HL-60 (cell line): Measurements from ENCODE around the gene CEP68.
A peak's percentile ranks its signal among the peaks of the same experiment; 100 is the strongest.

Experiments
- DNase-seq, 2 experiments: peaks; one replicate each; pipeline ENCODE4 v3.0.0-alpha.2; 2010 to 2020; ENCODE audit warnings: low read depth in 1 of 2, low spot score in 1 of 2
- H3K27ac ChIP-seq: fragments of 250-450 bp; sonication (Bioruptor Pico); replicated peaks from 2 replicates; pipeline ENCODE4 v1.5.1; 2020; ENCODE audit warnings: mild to moderate bottlenecking, moderate library complexity
- H3K27me3 ChIP-seq: fragments of 250-450 bp; sonication (Bioruptor Pico); 2 replicates; pipeline ENCODE4 v1.5.1; 2021; ENCODE audit warnings: mild to moderate bottlenecking, moderate library complexity; ENCODE audit not compliant: insufficient read depth, poor library complexity, severe bottlenecking
- H3K4me3 ChIP-seq: replicated peaks from 2 replicates; pipeline ENCODE4 v1.5.1; 2011; ENCODE audit warnings: mild to moderate bottlenecking, control low read depth, low read length; ENCODE audit not compliant: insufficient read depth
- GABPA ChIP-seq: IDR thresholded peaks from 2 replicates; pipeline ENCODE4 v1.6.1; 2012; ENCODE audit warnings: low read depth
- POLR2AphosphoS5 ChIP-seq: IDR thresholded peaks from 2 replicates; pipeline ENCODE4 v1.6.1; 2012; ENCODE audit warnings: low read depth
- SPI1 ChIP-seq: IDR thresholded peaks from 2 replicates; pipeline ENCODE4 v1.6.1; 2012; ENCODE audit warnings: low read depth, mild to moderate bottlenecking, borderline replicate concordance
- TF ChIP-seq, protein P1 (sequence below): IDR thresholded peaks from one replicate; pipeline ENCODE4 v1.5.1; 2011; ENCODE audit warnings: low read length, control low read depth, inconsistent platforms; ENCODE audit not compliant: insufficient read depth
- TF ChIP-seq, protein P2 (sequence below): IDR thresholded peaks from 2 replicates; pipeline ENCODE4 v1.6.1; 2012; ENCODE audit warnings: low read depth; ENCODE audit not compliant: insufficient replicate concordance

The CEP68 gene

DNA sequence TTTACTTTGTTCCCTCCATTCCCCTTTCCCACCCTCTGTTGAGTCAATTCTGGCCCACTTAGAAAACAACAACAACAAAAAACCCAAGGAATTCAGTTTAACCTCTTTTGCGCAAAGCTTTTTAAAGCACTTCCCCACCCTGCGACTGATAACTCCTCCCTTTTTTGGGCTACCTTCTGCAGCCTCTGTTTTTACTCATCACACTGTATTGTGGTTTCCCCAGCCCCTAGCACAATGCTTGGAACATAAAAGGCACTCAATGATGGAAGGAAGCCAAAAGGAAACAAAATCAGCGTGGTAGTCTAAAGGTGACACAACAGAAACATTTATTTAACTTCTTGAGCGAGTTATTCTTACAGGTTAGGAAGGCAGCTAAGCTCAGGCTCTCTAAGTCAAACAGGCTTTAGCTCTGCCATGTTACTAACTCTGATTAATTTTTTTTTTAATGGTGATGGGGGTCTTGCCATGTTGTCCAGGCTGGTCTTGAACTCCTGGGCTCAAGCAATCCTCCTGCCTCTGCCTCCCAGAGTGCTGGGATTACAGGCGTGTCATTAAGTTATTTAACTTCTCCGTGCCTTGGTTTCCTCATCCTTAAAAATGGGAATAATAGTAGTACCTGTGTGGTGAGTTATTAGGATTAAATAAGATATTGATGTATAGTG lies 1.3 kb downstream of the CEP68 start:
- Histone ChIP-seq H3K4me3 (peak overlapping the region; percentile 48), H3K27me3 (no peaks in the 10 kb centered on the region), H3K27ac (0 out of 2 replicates have a peak overlapping the region, but pooled peaks have one; percentile 3)
- TF ChIP-seq SPI1 = peak; percentile 83
- TF ChIP-seq, protein P1, sequence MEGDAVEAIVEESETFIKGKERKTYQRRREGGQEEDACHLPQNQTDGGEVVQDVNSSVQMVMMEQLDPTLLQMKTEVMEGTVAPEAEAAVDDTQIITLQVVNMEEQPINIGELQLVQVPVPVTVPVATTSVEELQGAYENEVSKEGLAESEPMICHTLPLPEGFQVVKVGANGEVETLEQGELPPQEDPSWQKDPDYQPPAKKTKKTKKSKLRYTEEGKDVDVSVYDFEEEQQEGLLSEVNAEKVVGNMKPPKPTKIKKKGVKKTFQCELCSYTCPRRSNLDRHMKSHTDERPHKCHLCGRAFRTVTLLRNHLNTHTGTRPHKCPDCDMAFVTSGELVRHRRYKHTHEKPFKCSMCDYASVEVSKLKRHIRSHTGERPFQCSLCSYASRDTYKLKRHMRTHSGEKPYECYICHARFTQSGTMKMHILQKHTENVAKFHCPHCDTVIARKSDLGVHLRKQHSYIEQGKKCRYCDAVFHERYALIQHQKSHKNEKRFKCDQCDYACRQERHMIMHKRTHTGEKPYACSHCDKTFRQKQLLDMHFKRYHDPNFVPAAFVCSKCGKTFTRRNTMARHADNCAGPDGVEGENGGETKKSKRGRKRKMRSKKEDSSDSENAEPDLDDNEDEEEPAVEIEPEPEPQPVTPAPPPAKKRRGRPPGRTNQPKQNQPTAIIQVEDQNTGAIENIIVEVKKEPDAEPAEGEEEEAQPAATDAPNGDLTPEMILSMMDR = no peak
- peak in 1 of 2 experiments; percentile 75 for DNase-seq

DNA sequence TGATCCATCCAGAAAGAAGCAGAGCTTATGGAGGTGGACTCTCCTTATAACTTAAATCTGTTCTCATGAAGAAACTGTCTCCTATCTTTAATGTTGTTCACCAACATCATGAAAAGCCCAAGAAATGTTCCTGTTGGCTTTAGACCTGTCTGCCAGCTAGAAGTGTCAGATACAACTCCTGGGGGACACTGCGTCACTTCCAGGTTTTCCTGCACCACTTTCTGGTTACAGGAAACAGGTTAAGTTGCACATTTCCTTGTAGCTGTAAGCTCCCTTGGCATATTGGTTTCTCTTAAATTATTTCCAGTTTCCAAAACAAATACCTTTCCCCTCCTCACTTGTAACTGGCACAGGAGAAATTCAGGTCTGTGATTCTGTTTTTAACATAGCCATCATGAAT lies 2.9 kb downstream of the CEP68 start:
- no peak for DNase-seq
- Histone ChIP-seq H3K27ac (no peak overlapping the region), H3K27me3 (no peaks in the 10 kb centered on the region), H3K4me3 (no peak overlapping the region)
- TF ChIP-seq GABPA (no peak), POLR2AphosphoS5 (no peak)

DNA sequence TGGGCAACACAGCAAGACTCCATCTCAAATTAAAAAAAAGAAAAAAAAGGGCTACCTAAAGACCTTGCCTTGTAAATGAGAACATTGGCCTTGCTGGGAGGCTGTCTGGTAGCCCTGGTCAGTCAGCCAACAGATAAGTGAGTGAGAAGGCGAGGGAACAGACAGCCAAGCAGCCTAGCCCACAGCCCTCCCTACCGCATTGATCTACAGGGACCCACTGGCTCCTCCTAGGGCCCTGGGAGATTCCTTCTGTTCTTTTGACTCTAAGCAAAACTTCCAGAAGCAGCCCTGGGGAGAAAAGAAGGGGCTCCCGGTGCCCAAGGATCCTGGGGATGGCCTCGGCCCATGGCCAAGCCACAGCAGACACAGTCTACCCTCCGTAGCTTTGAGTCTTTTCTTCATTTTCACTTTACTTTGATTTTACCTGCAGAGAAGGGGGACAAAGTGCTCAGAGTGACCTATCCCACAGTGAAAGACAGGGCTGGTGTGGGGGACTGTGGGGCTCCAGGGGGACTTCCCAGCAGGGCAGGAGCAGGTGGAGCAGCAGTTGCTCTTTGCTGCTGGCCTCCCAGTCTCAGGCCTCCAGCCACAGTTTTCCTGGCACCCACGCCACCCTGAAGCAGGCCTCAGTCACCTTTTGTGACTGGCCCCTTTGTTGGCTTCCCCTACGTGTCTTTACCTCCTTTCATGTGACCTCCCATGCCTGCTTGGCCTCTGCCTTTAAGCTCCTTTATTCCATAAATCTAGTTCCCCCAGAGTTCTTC lies 5.1 kb downstream of the CEP68 start:
- no peaks in the 10 kb centered on the region for H3K27me3 ChIP-seq
- TF ChIP-seq, protein P1 = no peak
- TF ChIP-seq SPI1 (no peak), POLR2AphosphoS5 (no peak), GABPA (no peak)
- TF ChIP-seq, protein P2, sequence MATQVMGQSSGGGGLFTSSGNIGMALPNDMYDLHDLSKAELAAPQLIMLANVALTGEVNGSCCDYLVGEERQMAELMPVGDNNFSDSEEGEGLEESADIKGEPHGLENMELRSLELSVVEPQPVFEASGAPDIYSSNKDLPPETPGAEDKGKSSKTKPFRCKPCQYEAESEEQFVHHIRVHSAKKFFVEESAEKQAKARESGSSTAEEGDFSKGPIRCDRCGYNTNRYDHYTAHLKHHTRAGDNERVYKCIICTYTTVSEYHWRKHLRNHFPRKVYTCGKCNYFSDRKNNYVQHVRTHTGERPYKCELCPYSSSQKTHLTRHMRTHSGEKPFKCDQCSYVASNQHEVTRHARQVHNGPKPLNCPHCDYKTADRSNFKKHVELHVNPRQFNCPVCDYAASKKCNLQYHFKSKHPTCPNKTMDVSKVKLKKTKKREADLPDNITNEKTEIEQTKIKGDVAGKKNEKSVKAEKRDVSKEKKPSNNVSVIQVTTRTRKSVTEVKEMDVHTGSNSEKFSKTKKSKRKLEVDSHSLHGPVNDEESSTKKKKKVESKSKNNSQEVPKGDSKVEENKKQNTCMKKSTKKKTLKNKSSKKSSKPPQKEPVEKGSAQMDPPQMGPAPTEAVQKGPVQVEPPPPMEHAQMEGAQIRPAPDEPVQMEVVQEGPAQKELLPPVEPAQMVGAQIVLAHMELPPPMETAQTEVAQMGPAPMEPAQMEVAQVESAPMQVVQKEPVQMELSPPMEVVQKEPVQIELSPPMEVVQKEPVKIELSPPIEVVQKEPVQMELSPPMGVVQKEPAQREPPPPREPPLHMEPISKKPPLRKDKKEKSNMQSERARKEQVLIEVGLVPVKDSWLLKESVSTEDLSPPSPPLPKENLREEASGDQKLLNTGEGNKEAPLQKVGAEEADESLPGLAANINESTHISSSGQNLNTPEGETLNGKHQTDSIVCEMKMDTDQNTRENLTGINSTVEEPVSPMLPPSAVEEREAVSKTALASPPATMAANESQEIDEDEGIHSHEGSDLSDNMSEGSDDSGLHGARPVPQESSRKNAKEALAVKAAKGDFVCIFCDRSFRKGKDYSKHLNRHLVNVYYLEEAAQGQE = no peak
- H3K27ac ChIP-seq = no peak overlapping the region

DNA sequence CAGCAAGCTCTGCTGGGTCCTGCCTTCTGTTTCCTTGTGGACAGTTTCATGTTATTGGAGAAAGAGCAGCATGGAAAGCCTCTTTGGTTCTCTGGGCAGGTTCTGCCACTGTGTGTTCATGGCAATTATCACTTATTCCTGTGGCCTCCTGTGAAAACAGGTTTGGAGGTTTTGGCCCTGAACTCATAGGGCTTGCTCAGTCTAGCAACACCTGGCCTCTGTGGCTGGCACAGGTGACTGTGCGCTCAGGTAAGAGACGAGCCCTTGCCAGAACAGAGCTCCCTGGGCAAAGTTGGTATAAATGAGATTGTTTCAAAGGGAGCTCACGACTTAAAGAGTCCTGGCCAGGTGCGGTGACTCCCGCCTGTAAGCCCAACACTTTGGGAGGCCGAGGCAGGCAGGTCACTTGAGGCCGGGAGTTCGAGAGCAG lies 5.7 kb downstream of the CEP68 start:
- no peak for TF ChIP-seq GABPA
- TF ChIP-seq, protein P2 = no peak
- TF ChIP-seq, protein P1 = no peak
- TF ChIP-seq POLR2AphosphoS5 = no peak
- no peak for TF ChIP-seq SPI1
- H3K4me3 ChIP-seq = no peak overlapping the region
- no peaks in the 10 kb centered on the region for H3K27me3 ChIP-seq
- H3K27ac ChIP-seq = no peak overlapping the region
- no peak for DNase-seq

More for the DNA sequence above, 5.1 kb downstream of the CEP68 start:
- no peak overlapping the region for H3K4me3 ChIP-seq
- no peak for DNase-seq
